ENCODE results near the gene DGKD. TPM values are rescaled to one million over a fixed set of nuclear protein-coding genes. Genes with fewer than 3 reads are reported as not detected.
A peak's percentile ranks its signal among the peaks of the same experiment; 100 is the strongest.

Gene DGKD
- total RNA-seq, 1 donor from 2014 or later: 86.7 TPM

GRCh38 chr2:233456111-233456510 lies 101.8 kb downstream of the DGKD start:
- no peaks in the 10 kb centered on the region for H3K4me1 ChIP-seq
- DNase-seq (peak; percentile 20), ATAC-seq (no peak)
- no peak overlapping the region for H3K27ac ChIP-seq
- H3K4me3 ChIP-seq: no peak overlapping the region
- no peaks in the 10 kb centered on the region for H3K9me3 ChIP-seq
- no peak for TF ChIP-seq CTCF (IDR thresholded peaks at IDR 0.05)
- no peaks in the 10 kb centered on the region for H3K27me3 ChIP-seq
- intact Hi-C loops (cut with DNase I): no loop called here
- peaks cover 96% of the 10 kb centered on the region for H3K36me3 ChIP-seq

- DNase-seq: no peak
- intact Hi-C loops (cut with DNase I): no loop called here
- no peak overlapping the region for H3K27ac ChIP-seq
- no peaks in the 10 kb centered on the region for H3K4me1 ChIP-seq
- H3K36me3 ChIP-seq: peaks cover 96% of the 10 kb centered on the region
- no peak for TF ChIP-seq CTCF (IDR thresholded peaks at IDR 0.05)
- ATAC-seq: no peak
- no peak overlapping the region for H3K4me3 ChIP-seq
- H3K9me3 ChIP-seq: no peaks in the 10 kb centered on the region
- H3K27me3 ChIP-seq: no peaks in the 10 kb centered on the region
Measured at GRCh38 chr2:233456934-233457333, 102.6 kb downstream of the DGKD start.

GRCh38 chr2:233457356-233457755 lies 103.1 kb downstream of the DGKD start:
- Histone ChIP-seq H3K27me3 (no peaks in the 10 kb centered on the region), H3K36me3 (peaks cover 96% of the 10 kb centered on the region), H3K4me3 (no peak overlapping the region), H3K9me3 (no peaks in the 10 kb centered on the region), H3K27ac (no peak overlapping the region), H3K4me1 (no peaks in the 10 kb centered on the region)
- intact Hi-C loops (cut with DNase I): no loop called here
- TF ChIP-seq CTCF (IDR thresholded peaks at IDR 0.05): no peak
- ATAC-seq (no peak), DNase-seq (no peak)

- Histone ChIP-seq H3K4me1 (no peaks in the 10 kb centered on the region), H3K36me3 (peaks cover 95% of the 10 kb centered on the region), H3K27me3 (no peaks in the 10 kb centered on the region), H3K4me3 (no peak overlapping the region), H3K9me3 (no peaks in the 10 kb centered on the region), H3K27ac (no peak overlapping the region)
- peak; percentile 8 for ATAC-seq
- intact Hi-C loops (cut with DNase I): no loop called here
- TF ChIP-seq CTCF (IDR thresholded peaks at IDR 0.05): no peak
- no peak for DNase-seq
Measured at GRCh38 chr2:233458031-233458610, 103.8 kb downstream of the DGKD start.

- no peak for TF ChIP-seq CTCF (IDR thresholded peaks at IDR 0.05)
- H3K27me3 ChIP-seq: no peaks in the 10 kb centered on the region
- no peak for DNase-seq
- ATAC-seq: no peak
- H3K4me1 ChIP-seq: no peaks in the 10 kb centered on the region
- H3K4me3 ChIP-seq: no peak overlapping the region
- H3K36me3 ChIP-seq: peaks cover 92% of the 10 kb centered on the region
- intact Hi-C loops (cut with DNase I): no loop called here
- no peaks in the 10 kb centered on the region for H3K9me3 ChIP-seq
- no peak overlapping the region for H3K27ac ChIP-seq
Measured at GRCh38 chr2:233458826-233459225, 104.5 kb downstream of the DGKD start.

- Histone ChIP-seq H3K36me3 (peaks cover 92% of the 10 kb centered on the region), H3K27me3 (no peaks in the 10 kb centered on the region), H3K27ac (no peak overlapping the region), H3K4me3 (no peak overlapping the region), H3K4me1 (no peaks in the 10 kb centered on the region), H3K9me3 (no peaks in the 10 kb centered on the region)
- intact Hi-C loops (cut with DNase I): no loop called here
- no peak for TF ChIP-seq CTCF (IDR thresholded peaks at IDR 0.05)
- ATAC-seq: no peak
- DNase-seq: no peak
Measured at GRCh38 chr2:233459426-233459825, 105.1 kb downstream of the DGKD start.
